ENCODE results near the gene VGLL2.

The VGLL2 gene

DNA sequence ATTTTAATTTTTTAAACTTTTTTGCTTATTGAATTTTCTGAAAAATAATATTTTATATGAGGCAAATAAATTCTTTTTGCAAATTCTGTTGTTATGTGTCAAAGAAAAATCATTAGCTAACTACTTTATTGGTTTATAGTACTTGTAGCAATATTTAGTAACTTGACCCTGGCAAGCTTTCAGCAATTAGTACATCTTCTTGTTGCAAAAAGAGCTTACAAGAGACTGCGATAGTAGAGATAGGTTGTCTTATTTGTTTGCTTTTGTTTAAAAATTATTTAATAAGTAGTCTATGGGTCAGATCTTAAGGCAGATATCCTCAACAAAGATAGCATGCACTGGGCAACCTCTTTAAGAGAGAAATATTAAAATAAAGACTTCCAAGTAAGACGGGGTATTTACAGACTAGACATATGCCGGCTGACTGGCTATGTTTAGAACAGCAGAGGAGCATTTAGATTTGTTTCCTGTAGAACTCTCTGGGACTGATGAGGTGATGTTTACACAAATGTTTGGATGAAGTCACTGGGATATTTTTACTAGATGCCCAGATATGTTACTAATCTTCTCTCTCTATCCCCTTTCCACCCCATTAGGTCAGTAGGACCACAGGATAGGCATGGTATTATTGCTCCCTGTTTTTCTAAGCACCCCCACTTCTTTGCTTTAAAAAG, 25.0 kb downstream of the VGLL2 start:
- H3K4me3 ChIP-seq (ENCODE audit: extremely low read depth, insufficient read depth, low read length, poor library complexity, severe bottlenecking), result no peak overlapping the region
- no peaks in the 10 kb centered on the region for H3K4me1 ChIP-seq (ENCODE audit: control insufficient read depth, insufficient read depth, low read length, poor library complexity, severe bottlenecking)
- H3K9me3 ChIP-seq (ENCODE audit: control insufficient read depth, low read length), result no peaks in the 10 kb centered on the region
- 94 to 95% methylated on average over 2 of the region's 3 CpGs for WGBS, 2 experiments (ENCODE audit: insufficient coverage in 2 of 2)
- no peak overlapping the region for H3K27ac ChIP-seq (ENCODE audit: low read depth, low read length, severe bottlenecking)
- no peaks in the 10 kb centered on the region for H3K36me3 ChIP-seq (ENCODE audit: control insufficient read depth, insufficient read depth, low read length)

DNA sequence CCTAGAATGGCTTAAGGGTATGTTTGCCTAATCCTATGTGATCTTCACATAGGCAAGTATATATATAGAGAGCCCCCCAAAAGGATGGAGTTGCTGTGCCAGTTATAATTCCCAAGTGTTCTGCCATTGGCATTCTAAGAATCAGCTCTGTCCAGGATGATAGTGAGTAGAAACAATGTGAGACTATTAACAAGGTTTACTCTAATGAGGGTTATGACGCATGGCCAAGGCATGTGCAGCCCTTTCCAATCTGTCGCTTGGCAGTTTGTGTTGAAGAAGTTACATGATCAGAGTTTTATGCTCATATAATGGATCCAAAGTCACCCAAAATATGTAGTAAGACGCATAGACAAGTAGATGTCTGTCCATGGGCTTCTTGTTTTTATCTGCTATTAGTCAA, 33.6 kb downstream of the VGLL2 start:
- Histone ChIP-seq H3K36me3 (ENCODE audit: control insufficient read depth, insufficient read depth, low read length) (no peaks in the 10 kb centered on the region), H3K4me3 (ENCODE audit: extremely low read depth, insufficient read depth, low read length, poor library complexity, severe bottlenecking) (no peak overlapping the region), H3K4me1 (ENCODE audit: control insufficient read depth, insufficient read depth, low read length, poor library complexity, severe bottlenecking) (no peaks in the 10 kb centered on the region), H3K9me3 (ENCODE audit: control insufficient read depth, low read length) (no peaks in the 10 kb centered on the region), H3K27ac (ENCODE audit: low read depth, low read length, severe bottlenecking) (no peak overlapping the region)
- 88 to 93% methylated on average over 2 to 3 of the region's 3 CpGs for WGBS, 2 experiments (ENCODE audit: insufficient coverage in 2 of 2)

DNA sequence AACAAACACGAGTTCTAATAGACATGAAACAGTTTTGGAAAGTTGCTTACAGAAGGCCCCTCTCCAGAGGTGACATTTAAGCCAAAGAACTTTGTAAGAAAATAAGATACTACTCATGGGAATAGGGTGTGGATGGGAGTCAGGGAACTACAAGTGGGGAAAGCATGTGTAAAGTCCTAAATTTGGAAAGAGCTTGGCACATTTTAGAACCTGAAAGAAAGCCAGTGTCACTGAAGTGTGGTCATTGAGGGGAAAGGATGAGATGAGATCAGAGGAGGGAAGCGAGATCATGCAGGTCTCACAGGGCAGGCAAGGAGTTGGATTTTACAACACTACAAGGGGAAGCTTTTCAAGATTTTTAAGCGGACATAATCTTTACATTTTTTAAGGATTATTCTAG, 38.0 kb downstream of the VGLL2 start:
- WGBS, 2 experiments (ENCODE audit: insufficient coverage in 2 of 2), result 80 to 100% methylated on average over 1 to 2 of the region's 3 CpGs
- Histone ChIP-seq H3K9me3 (ENCODE audit: control insufficient read depth, low read length) (no peaks in the 10 kb centered on the region), H3K4me1 (ENCODE audit: control insufficient read depth, insufficient read depth, low read length, poor library complexity, severe bottlenecking) (no peaks in the 10 kb centered on the region), H3K36me3 (ENCODE audit: control insufficient read depth, insufficient read depth, low read length) (no peaks in the 10 kb centered on the region), H3K27ac (ENCODE audit: low read depth, low read length, severe bottlenecking) (no peak overlapping the region), H3K4me3 (ENCODE audit: extremely low read depth, insufficient read depth, low read length, poor library complexity, severe bottlenecking) (no peak overlapping the region)

DNA sequence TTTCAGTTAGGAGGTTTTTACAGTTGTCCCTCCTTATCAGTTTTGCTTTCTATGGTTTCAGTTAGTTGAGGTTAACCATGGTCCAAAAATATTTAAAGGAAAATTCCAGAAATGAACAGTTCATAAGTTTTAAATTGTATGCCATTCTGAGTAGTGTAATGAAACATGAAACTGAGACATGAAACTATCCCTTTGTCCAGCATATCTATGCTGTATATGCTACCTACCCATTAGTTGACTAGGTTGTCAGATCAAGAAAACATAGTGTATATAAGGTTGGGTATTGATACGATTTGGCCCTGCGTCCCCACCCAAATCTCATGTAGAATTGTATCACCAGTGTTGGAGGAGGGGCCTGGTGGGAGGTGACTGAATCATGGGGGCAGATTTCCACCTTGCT, 39.1 kb downstream of the VGLL2 start:
- WGBS, 2 experiments (ENCODE audit: insufficient coverage in 2 of 2), result 65 to 100% methylated on average over 2 of the region's 2 CpGs
- Histone ChIP-seq H3K4me3 (ENCODE audit: extremely low read depth, insufficient read depth, low read length, poor library complexity, severe bottlenecking) (no peak overlapping the region), H3K4me1 (ENCODE audit: control insufficient read depth, insufficient read depth, low read length, poor library complexity, severe bottlenecking) (no peaks in the 10 kb centered on the region), H3K9me3 (ENCODE audit: control insufficient read depth, low read length) (no peaks in the 10 kb centered on the region), H3K27ac (ENCODE audit: low read depth, low read length, severe bottlenecking) (no peak overlapping the region), H3K36me3 (ENCODE audit: control insufficient read depth, insufficient read depth, low read length) (no peaks in the 10 kb centered on the region)

DNA sequence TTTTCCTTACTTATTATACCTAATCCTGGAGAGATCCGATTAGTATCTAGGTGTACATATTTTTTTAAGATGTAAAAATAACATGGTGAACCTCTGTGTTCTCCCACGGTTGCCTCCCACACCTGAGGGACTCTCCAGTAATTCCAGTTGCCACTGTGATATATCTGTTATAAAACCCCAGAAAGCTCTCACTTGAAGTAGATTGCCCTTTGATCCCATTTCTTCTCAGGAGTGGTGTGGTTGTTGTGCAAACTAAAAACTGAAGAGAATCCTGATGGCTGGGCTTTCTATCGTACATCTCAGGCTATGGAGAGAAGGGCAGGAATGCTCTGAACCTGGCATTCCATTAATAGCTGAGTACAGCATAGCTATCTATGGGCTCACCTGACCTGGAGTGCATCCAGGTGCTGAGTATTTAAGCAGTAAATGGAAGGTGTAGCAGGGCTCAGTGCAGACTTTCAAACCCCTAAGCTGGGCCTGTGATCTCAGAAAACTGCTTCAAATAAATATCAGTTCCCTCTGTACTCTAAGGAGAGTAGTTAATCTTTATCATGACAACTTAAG, 41.0 kb downstream of the VGLL2 start:
- Histone ChIP-seq H3K9me3 (ENCODE audit: control insufficient read depth, low read length) (no peaks in the 10 kb centered on the region), H3K36me3 (ENCODE audit: control insufficient read depth, insufficient read depth, low read length) (no peaks in the 10 kb centered on the region), H3K27ac (ENCODE audit: low read depth, low read length, severe bottlenecking) (no peak overlapping the region), H3K4me3 (ENCODE audit: extremely low read depth, insufficient read depth, low read length, poor library complexity, severe bottlenecking) (no peak overlapping the region), H3K4me1 (ENCODE audit: control insufficient read depth, insufficient read depth, low read length, poor library complexity, severe bottlenecking) (no peaks in the 10 kb centered on the region)
- WGBS, 2 experiments (ENCODE audit: insufficient coverage in 2 of 2), result 80 to 100% methylated on average over 1 of the region's 3 CpGs

DNA sequence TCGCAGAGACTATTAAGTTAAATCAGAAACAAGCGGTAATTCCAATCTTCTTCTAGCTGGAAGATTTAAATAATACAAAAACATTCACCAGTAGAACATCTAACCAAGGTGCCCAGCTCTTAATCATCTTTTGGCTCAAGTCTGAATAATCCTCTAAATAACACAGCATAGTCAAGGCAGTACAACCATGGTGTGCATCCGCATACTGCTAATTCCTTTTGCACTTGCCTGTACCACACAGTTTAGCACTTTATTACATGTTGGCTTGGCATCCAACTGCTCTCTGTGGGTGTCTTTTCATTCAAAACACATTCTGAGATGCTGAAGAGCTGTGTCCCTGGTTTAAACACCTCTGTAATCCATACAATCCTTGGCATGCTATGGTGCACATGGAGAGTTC, 42.3 kb downstream of the VGLL2 start:
- no peak overlapping the region for H3K27ac ChIP-seq (ENCODE audit: low read depth, low read length, severe bottlenecking)
- H3K9me3 ChIP-seq (ENCODE audit: control insufficient read depth, low read length), result no peaks in the 10 kb centered on the region
- H3K4me3 ChIP-seq (ENCODE audit: extremely low read depth, insufficient read depth, low read length, poor library complexity, severe bottlenecking), result no peak overlapping the region
- H3K4me1 ChIP-seq (ENCODE audit: control insufficient read depth, insufficient read depth, low read length, poor library complexity, severe bottlenecking), result no peaks in the 10 kb centered on the region
- no peaks in the 10 kb centered on the region for H3K36me3 ChIP-seq (ENCODE audit: control insufficient read depth, insufficient read depth, low read length)
- 86 to 100% methylated on average over 1 of the region's 3 CpGs for WGBS, 2 experiments (ENCODE audit: insufficient coverage in 2 of 2)

DNA sequence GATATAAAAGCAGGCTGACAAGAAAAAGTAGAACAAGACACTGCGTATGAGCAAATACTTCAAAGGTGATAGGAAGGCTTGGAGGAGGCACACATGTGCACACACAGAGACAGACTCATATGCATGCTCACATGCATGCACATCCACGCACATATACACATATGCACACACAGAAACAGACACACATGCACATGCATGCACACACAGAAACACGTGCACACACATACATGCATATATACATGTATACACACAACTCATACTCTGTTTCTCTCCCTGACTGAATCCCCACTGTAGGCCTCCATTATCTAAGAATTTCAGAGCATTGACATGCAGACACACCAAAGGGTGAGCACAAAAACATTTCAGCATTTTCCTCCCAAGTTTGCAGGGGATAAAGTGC, 43.7 kb downstream of the VGLL2 start:
- no peak overlapping the region for H3K4me3 ChIP-seq (ENCODE audit: extremely low read depth, insufficient read depth, low read length, poor library complexity, severe bottlenecking)
- no peaks in the 10 kb centered on the region for H3K9me3 ChIP-seq (ENCODE audit: control insufficient read depth, low read length)
- no peak overlapping the region for H3K27ac ChIP-seq (ENCODE audit: low read depth, low read length, severe bottlenecking)
- H3K4me1 ChIP-seq (ENCODE audit: control insufficient read depth, insufficient read depth, low read length, poor library complexity, severe bottlenecking), result no peaks in the 10 kb centered on the region
- no peaks in the 10 kb centered on the region for H3K36me3 ChIP-seq (ENCODE audit: control insufficient read depth, insufficient read depth, low read length)
- 100% methylated on average over 2 to 3 of the region's 3 CpGs for WGBS, 2 experiments (ENCODE audit: insufficient coverage in 2 of 2)

DNA sequence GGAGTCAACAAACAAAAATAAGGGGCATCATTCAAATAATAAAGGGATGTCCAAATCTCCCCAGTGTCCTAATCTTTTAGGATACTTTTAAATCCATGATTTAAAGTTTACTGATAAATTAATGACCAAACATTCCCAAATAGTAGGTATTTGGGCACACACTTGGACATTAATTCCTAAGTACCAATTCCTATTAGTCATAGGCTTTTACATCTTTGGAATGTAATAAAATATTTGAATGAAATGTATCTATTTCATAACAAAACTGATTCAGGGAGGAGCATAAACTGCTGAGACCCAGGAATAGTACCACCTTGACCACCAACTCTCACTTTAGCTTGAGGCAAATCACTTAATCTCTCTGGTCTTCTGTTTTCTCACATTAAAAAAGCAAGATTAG, 44.3 kb downstream of the VGLL2 start:
- no peaks in the 10 kb centered on the region for H3K36me3 ChIP-seq (ENCODE audit: control insufficient read depth, insufficient read depth, low read length)
- H3K9me3 ChIP-seq (ENCODE audit: control insufficient read depth, low read length), result no peaks in the 10 kb centered on the region
- H3K27ac ChIP-seq (ENCODE audit: low read depth, low read length, severe bottlenecking), result no peak overlapping the region
- peaks cover 3% of the 10 kb centered on the region for H3K4me1 ChIP-seq (ENCODE audit: control insufficient read depth, insufficient read depth, low read length, poor library complexity, severe bottlenecking)
- H3K4me3 ChIP-seq (ENCODE audit: extremely low read depth, insufficient read depth, low read length, poor library complexity, severe bottlenecking), result no peak overlapping the region

DNA sequence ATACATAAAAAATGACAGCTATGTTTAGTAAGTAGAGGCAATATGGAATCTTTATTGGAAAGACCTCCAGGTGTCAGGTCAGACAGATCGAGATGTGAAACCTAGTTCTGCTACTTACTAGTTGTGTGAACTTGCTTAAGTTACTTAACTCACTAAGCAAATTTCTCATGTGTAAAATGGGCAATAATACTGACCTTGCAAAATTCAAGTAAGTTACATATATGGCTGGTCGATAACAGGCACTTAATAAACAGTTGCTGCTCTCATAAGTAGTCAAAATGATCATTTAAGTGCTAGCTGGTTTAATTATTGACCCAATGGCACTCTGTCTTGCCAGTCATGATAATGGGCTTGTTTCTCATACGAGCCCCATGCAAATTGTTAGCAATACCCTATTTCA, 46.0 kb downstream of the VGLL2 start:
- Histone ChIP-seq H3K27ac (ENCODE audit: low read depth, low read length, severe bottlenecking) (no peak overlapping the region), H3K36me3 (ENCODE audit: control insufficient read depth, insufficient read depth, low read length) (no peaks in the 10 kb centered on the region), H3K4me3 (ENCODE audit: extremely low read depth, insufficient read depth, low read length, poor library complexity, severe bottlenecking) (no peak overlapping the region), H3K4me1 (ENCODE audit: control insufficient read depth, insufficient read depth, low read length, poor library complexity, severe bottlenecking) (peaks cover 3% of the 10 kb centered on the region), H3K9me3 (ENCODE audit: control insufficient read depth, low read length) (no peaks in the 10 kb centered on the region)
- 80 to 93% methylated on average over 1 to 2 of the region's 3 CpGs for WGBS, 2 experiments (ENCODE audit: insufficient coverage in 2 of 2)

DNA sequence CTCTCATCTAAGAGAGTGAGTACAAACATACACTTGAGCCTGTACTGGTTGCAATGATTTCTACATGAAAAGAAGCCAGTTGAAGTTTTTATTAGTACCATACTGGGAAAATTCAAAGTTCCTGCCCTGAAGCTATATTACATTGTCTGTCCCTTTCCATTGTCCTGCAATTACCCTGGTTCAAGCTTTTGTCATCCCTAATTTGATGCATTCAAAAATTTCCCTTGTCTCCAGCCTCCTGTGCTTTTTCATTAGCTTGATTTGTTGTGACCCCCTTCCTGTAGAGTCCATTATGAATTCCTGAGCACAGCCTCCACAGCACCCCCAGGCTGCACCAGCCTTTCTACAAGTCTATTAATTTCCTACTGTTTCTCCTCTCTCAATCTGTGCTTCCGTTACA, 46.4 kb downstream of the VGLL2 start:
- Histone ChIP-seq H3K4me1 (ENCODE audit: control insufficient read depth, insufficient read depth, low read length, poor library complexity, severe bottlenecking) (peaks cover 3% of the 10 kb centered on the region), H3K9me3 (ENCODE audit: control insufficient read depth, low read length) (no peaks in the 10 kb centered on the region), H3K27ac (ENCODE audit: low read depth, low read length, severe bottlenecking) (no peak overlapping the region), H3K4me3 (ENCODE audit: extremely low read depth, insufficient read depth, low read length, poor library complexity, severe bottlenecking) (no peak overlapping the region), H3K36me3 (ENCODE audit: control insufficient read depth, insufficient read depth, low read length) (no peaks in the 10 kb centered on the region)
- WGBS, 2 experiments (ENCODE audit: insufficient coverage in 2 of 2), result 92 to 100% methylated on average over 1 of the region's 1 CpG

DNA sequence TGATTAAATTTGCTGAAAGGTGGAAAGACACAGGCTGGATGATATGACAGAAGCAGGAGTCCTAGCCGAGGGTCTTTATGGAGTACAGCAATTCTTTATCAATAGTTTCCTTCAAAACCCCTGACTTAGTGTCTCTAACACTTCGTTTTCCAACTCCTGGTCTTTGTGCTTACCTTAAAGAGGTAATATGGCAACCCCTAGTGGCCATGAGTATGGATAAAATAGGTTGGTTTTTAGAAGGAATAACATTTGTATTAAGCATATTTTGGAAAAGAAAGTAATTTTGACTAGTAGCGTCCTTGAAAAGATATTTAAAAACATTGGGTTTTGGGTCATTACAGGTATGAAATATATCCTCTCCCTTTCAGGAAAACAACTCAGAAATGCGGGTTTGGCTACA, 51.9 kb downstream of the VGLL2 start:
- no peaks in the 10 kb centered on the region for H3K9me3 ChIP-seq (ENCODE audit: control insufficient read depth, low read length)
- H3K4me1 ChIP-seq (ENCODE audit: control insufficient read depth, insufficient read depth, low read length, poor library complexity, severe bottlenecking), result peaks cover 3% of the 10 kb centered on the region
- H3K36me3 ChIP-seq (ENCODE audit: control insufficient read depth, insufficient read depth, low read length), result no peaks in the 10 kb centered on the region
- no peak overlapping the region for H3K4me3 ChIP-seq (ENCODE audit: extremely low read depth, insufficient read depth, low read length, poor library complexity, severe bottlenecking)
- 80 to 90% methylated on average over 1 to 2 of the region's 4 CpGs for WGBS, 2 experiments (ENCODE audit: insufficient coverage in 2 of 2)
- no peak overlapping the region for H3K27ac ChIP-seq (ENCODE audit: low read depth, low read length, severe bottlenecking)

Measured in mesodermal cell (in vitro differentiated cells).